Hepatocyte (in vitro differentiated cells): ENCODE results near the gene PCDH20. TPM values are rescaled to one million over a fixed set of nuclear protein-coding genes. Genes with fewer than 3 reads are reported as not detected.

Source experiments
- DNase-seq: peaks from one replicate; pipeline ENCODE4 v3.0.0-alpha.2; 2016; ENCODE audit warnings: low spot score
- H2AFZ ChIP-seq: fragments of 200-600 bp; sonication (generic); 2 replicates; pipeline ENCODE4 v1.6.0; 2016; ENCODE audit warnings: antibody characterized with exemption, mild to moderate bottlenecking
- H3K27ac ChIP-seq: fragments of 200-600 bp; sonication (generic); 2 replicates; pipeline ENCODE4 v1.5.1; 2016; ENCODE audit warnings: mild to moderate bottlenecking
- H3K27me3 ChIP-seq: fragments of 200-600 bp; sonication (generic); 2 replicates; pipeline ENCODE4 v1.6.1; 2016
- H3K36me3 ChIP-seq: fragments of 200-600 bp; sonication (generic); replicated peaks from 2 replicates; pipeline ENCODE4 v1.5.1; 2016; ENCODE audit warnings: low read depth; ENCODE audit not compliant: insufficient read depth
- H3K4me1 ChIP-seq: fragments of 200-600 bp; sonication (generic); 2 replicates; pipeline ENCODE4 v1.5.1; 2016; ENCODE audit warnings: mild to moderate bottlenecking, moderate library complexity; ENCODE audit not compliant: insufficient read depth
- H3K4me2 ChIP-seq: fragments of 200-600 bp; sonication (generic); 2 replicates; pipeline ENCODE4 v1.6.0; 2016
- H3K4me3 ChIP-seq: fragments of 200-600 bp; sonication (generic); 2 replicates; pipeline ENCODE4 v1.5.1; 2016; ENCODE audit warnings: mild to moderate bottlenecking
- H3K79me2 ChIP-seq: fragments of 200-600 bp; sonication (generic); 2 replicates; pipeline ENCODE4 v1.6.0; 2017; ENCODE audit warnings: mild to moderate bottlenecking
- H3K9me2 ChIP-seq: fragments of 200-600 bp; sonication (generic); replicated peaks from 2 replicates; pipeline ENCODE4 v1.6.0; 2017; ENCODE audit warnings: mild to moderate bottlenecking; ENCODE audit not compliant: insufficient read depth
- H3K9me3 ChIP-seq: fragments of 200-600 bp; sonication (generic); 2 replicates; pipeline ENCODE4 v1.5.1; 2016; ENCODE audit warnings: low read depth, mild to moderate bottlenecking
- H4K20me1 ChIP-seq: fragments of 200-600 bp; sonication (generic); 2 replicates; pipeline ENCODE4 v1.6.0; 2016; ENCODE audit warnings: mild to moderate bottlenecking; ENCODE audit not compliant: insufficient read depth, poor library complexity, severe bottlenecking
- EZH2 ChIP-seq: fragments of 200-600 bp; sonication (generic); IDR thresholded peaks from 2 replicates; pipeline ENCODE4 v1.6.1; 2016; ENCODE audit warnings: antibody characterized with exemption, mild to moderate bottlenecking, borderline replicate concordance
- EZH2phosphoT487 ChIP-seq: fragments of 200-600 bp; sonication (generic); IDR thresholded peaks from one replicate; pipeline ENCODE4 v1.6.1; 2018; ENCODE audit warnings: antibody characterized with exemption, mild to moderate bottlenecking, low read depth, moderate library complexity; ENCODE audit not compliant: unreplicated experiment, severe bottlenecking
- WGBS: methylation state at CpG from one replicate; pipeline ENCODE4 v1.1.6; 2016; ENCODE audit warnings: low lambda C conversion rate; ENCODE audit errors: missing lambda C conversion rate; 5-methylcytosine and 5-hydroxymethylcytosine counted together
- polyA plus RNA-seq: library from polyadenylated mRNA; unstranded; fragments of >200 nt; fragmentation: Nextera tagmentation; extraction: Ambion mirVana; gene quantifications from 2 replicates; pipeline ENCODE4 v1.2.1, GENCODE V29; 2016
- total RNA-seq: library from RNA; depleted of rRNA; stranded (reverse); fragments of >200 nt; gene quantifications from 2 replicates; pipeline ENCODE4 v1.2.3, GENCODE V29; 2014
- TF ChIP-seq, protein P1 (sequence below): fragments of 200-600 bp; sonication (generic); IDR thresholded peaks from 2 replicates; pipeline ENCODE4 v1.5.1; 2016; ENCODE audit warnings: antibody characterized with exemption, mild to moderate bottlenecking; ENCODE audit not compliant: poor library complexity

PCDH20 gene
- total and polyA plus RNA-seq, 2 experiments from 2014 or later = 5.1 to 11.2 TPM

DNA sequence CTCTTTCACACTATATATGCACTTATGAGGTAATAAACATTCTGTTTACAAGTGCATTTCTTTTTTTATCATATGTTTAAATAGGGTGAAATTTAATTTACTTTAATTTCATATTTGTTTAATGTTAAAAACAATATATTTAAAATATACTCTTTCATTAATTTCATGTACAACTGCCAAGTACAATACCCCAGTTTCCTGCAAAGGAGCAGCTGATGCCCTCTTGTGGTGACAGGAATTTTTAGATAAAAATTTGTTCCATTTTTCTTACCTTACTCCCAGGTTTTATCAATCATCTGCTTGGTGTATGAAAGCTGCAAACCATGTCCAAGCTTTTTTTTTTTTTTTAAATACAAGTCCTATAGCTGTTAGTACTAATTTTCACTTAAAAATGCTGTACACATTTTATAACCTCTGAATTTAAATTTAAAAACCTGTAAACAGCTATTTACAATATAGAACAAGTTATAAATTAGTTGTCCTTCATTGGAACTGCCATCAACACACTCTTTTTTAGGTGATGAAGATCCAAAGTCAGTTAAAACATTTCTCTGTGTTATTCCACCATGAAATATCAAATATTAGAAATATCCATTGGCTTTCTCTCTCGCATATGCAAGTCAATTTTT is 4.9 kb downstream of the PCDH20 start:
- H3K4me3 ChIP-seq = no peak overlapping the region
- DNase-seq = peak; percentile 44
- 98% methylated on average over 1 of the region's 1 CpG for WGBS
- no peak overlapping the region for H3K27ac ChIP-seq
- H3K9me3 ChIP-seq = no peaks in the 10 kb centered on the region
- no peak for TF ChIP-seq EZH2
- TF ChIP-seq, protein P1, sequence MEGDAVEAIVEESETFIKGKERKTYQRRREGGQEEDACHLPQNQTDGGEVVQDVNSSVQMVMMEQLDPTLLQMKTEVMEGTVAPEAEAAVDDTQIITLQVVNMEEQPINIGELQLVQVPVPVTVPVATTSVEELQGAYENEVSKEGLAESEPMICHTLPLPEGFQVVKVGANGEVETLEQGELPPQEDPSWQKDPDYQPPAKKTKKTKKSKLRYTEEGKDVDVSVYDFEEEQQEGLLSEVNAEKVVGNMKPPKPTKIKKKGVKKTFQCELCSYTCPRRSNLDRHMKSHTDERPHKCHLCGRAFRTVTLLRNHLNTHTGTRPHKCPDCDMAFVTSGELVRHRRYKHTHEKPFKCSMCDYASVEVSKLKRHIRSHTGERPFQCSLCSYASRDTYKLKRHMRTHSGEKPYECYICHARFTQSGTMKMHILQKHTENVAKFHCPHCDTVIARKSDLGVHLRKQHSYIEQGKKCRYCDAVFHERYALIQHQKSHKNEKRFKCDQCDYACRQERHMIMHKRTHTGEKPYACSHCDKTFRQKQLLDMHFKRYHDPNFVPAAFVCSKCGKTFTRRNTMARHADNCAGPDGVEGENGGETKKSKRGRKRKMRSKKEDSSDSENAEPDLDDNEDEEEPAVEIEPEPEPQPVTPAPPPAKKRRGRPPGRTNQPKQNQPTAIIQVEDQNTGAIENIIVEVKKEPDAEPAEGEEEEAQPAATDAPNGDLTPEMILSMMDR = peak; percentile 67
- no peaks in the 10 kb centered on the region for H3K79me2 ChIP-seq
- H3K9me2 ChIP-seq = no peaks in the 10 kb centered on the region
- no peaks in the 10 kb centered on the region for H3K36me3 ChIP-seq
- no peaks in the 10 kb centered on the region for H4K20me1 ChIP-seq
- H3K4me1 ChIP-seq = peaks cover 5% of the 10 kb centered on the region
- H2AFZ ChIP-seq = no peak overlapping the region
- peaks cover 21% of the 10 kb centered on the region for H3K27me3 ChIP-seq
- peak overlapping the region; percentile 3 for H3K4me2 ChIP-seq

DNA sequence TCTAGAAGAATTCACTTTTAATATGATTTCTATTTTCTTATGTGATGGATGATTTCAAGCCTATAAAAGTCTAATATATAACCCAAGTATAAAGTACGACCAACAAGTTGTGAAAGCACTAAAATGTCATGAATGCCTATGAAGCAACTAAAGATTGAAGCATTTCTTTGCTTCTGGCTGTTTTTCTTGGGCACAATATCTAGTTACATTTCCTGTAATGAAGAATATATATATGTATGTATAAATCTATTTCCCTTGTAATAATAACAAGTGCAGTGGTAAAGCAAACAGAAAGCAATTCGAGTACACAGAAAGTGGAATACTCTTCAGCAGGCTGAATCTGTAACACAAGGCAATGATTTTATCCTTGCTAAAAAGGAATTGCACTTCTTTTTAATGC is 5.4 kb downstream of the PCDH20 start:
- Histone ChIP-seq H3K4me2 (peak overlapping the region; percentile 3), H4K20me1 (no peaks in the 10 kb centered on the region), H3K27ac (no peak overlapping the region), H3K36me3 (no peaks in the 10 kb centered on the region), H3K9me3 (no peaks in the 10 kb centered on the region), H3K79me2 (no peaks in the 10 kb centered on the region), H2AFZ (no peak overlapping the region), H3K4me3 (no peak overlapping the region), H3K9me2 (no peaks in the 10 kb centered on the region), H3K27me3 (peaks cover 21% of the 10 kb centered on the region), H3K4me1 (peaks cover 5% of the 10 kb centered on the region)
- TF ChIP-seq, protein P1 = no peak
- TF ChIP-seq EZH2 (no peak), EZH2phosphoT487 (peak; percentile 83)
- no peak for DNase-seq
- WGBS = 40% methylated on average over 2 of the region's 2 CpGs

DNA sequence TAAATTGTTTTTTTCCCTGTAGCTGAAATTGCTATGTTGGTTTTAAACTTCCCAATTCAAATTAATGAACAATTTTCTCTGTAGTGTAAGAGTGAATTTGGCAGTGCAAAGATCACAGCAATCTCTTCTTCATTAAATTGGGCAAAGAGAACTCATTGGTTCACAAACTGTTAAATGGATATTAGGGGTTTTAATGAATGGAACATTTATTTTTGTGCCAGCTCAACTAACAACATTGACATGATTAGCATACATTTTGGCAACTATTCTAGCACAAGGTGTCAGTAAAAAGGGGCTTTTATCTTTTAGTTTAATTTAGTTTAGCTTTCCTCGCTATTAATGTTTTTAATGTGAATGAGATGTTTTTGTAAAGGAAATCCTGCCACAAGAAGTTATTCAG is 7.1 kb downstream of the PCDH20 start:
- no peak for DNase-seq
- Histone ChIP-seq H3K27ac (no peak overlapping the region), H3K9me2 (no peaks in the 10 kb centered on the region), H2AFZ (no peak overlapping the region), H3K4me1 (peaks cover 3% of the 10 kb centered on the region), H3K4me2 (no peak overlapping the region), H3K27me3 (peaks cover 18% of the 10 kb centered on the region), H3K79me2 (no peaks in the 10 kb centered on the region), H3K4me3 (no peak overlapping the region), H4K20me1 (no peaks in the 10 kb centered on the region), H3K9me3 (no peaks in the 10 kb centered on the region), H3K36me3 (no peaks in the 10 kb centered on the region)
- TF ChIP-seq EZH2phosphoT487 = no peak
- TF ChIP-seq, protein P1 = no peak
- no peak for TF ChIP-seq EZH2
- WGBS = 0% methylated on average over 1 of the region's 1 CpG

DNA sequence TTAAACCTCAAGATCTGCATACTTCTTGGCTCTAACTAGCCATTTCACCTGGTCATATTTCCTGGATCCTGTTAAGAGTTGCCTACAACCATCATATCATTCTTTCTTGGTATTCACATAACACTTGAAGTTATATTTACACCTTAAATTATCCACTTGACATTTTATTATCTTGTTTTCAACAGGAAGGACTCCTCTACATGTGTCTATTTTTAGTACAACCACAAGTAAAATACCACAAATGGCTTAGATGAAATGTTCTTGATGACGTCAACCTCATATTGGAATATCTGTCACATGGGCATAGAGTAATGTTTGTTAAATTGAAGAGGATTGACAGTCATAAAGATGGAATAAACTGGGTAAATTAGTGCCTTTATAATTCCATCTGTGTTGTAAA is 9.4 kb downstream of the PCDH20 start:
- Histone ChIP-seq H3K27ac (no peak overlapping the region), H4K20me1 (no peaks in the 10 kb centered on the region), H3K79me2 (no peaks in the 10 kb centered on the region), H3K4me3 (no peak overlapping the region), H3K4me2 (no peak overlapping the region), H2AFZ (no peak overlapping the region), H3K36me3 (no peaks in the 10 kb centered on the region), H3K4me1 (no peaks in the 10 kb centered on the region), H3K27me3 (no peaks in the 10 kb centered on the region), H3K9me2 (no peaks in the 10 kb centered on the region), H3K9me3 (no peaks in the 10 kb centered on the region)
- 86% methylated on average over 1 of the region's 1 CpG for WGBS
- TF ChIP-seq EZH2phosphoT487 (no peak), EZH2 (no peak)
- TF ChIP-seq, protein P1 = no peak
- no peak for DNase-seq
